T-cell (primary cell): ENCODE measurements around the gene DDX10. TPM values are rescaled to one million over a fixed set of nuclear protein-coding genes. Genes with fewer than 3 reads are reported as not detected.
"Not testable (repeated sequence)": the region's sequence is repeated elsewhere in the genome, so short reads cannot be mapped to it uniquely, and the experiment has no call there.

ENCODE experiments used
- ATAC-seq, 4 experiments: fragments of 200-7000 bp in 3 of 4; fragments of 150-1000 bp in 1 of 4; cut with Tn5 transposase; replicated peaks in 1 of 4; 1 replicate in 3 of 4; 2 replicates in 1 of 4; pipeline ENCODE4 v1.10.0; 2021; ENCODE audit warnings: moderate library complexity in 3 of 4, mild to moderate bottlenecking in 2 of 4, moderate number of reproducible peaks in 1 of 4
- CTCF ChIA-PET, 2 donors: fragments of 300-600 bp; sonication (Branson Sonifier 250); formaldehyde crosslinking; loops; one replicate each; lab custom pipeline; 2022; ENCODE audit warnings: antibody characterized with exemption in 2 of 2; lab: Charles Lee
- POLR2A ChIA-PET, 2 donors: fragments of 300-600 bp; sonication (Branson Sonifier 250); formaldehyde crosslinking; loops; one replicate each; lab custom pipeline; 2022; ENCODE audit warnings: antibody characterized with exemption in 2 of 2; lab: Charles Lee
- DNase-seq, 35 experiments: peaks; one replicate each; pipeline versions ENCODE4 v3.0.0 to v3.0.0-alpha.2; 2013 to 2023
- H3K27ac ChIP-seq: one replicate; pipeline ENCODE4 v1.5.1; 2013; ENCODE audit warnings: low read length
- H3K27me3 ChIP-seq, 2 experiments: replicated peaks in 1 of 2; 1 replicate in 1 of 2; 2 replicates in 1 of 2; pipeline versions ENCODE4 v1.6.1 to v1.7.0; 2013; ENCODE audit warnings: low read length in 1 of 2, mixed read lengths in 1 of 2; ENCODE audit not compliant: control insufficient read depth in 2 of 2, insufficient read depth in 2 of 2; ENCODE audit errors: extremely low read depth in 1 of 2
- H3K36me3 ChIP-seq, 2 donors: 1 replicate in 1 of 2; 2 replicates in 1 of 2; pipeline versions ENCODE4 v1.6.1 to v1.7.0; 2013; ENCODE audit warnings: low read length in 1 of 2; ENCODE audit not compliant: control insufficient read depth in 2 of 2, insufficient read depth in 1 of 2; ENCODE audit errors: extremely low read depth in 1 of 2
- H3K4me1 ChIP-seq, 2 experiments: 1 replicate in 1 of 2; 2 replicates in 1 of 2; pipeline versions ENCODE4 v1.6.1 to v1.7.0; 2013; ENCODE audit warnings: low read length in 2 of 2, mixed read lengths in 1 of 2; ENCODE audit not compliant: insufficient read depth in 2 of 2, control insufficient read depth in 1 of 2; ENCODE audit errors: extremely low read depth in 1 of 2
- H3K4me3 ChIP-seq, 2 donors: 1 replicate in 1 of 2; 2 replicates in 1 of 2; pipeline versions ENCODE4 v1.5.1 to v1.7.0; 2013; ENCODE audit warnings: mild to moderate bottlenecking in 2 of 2, low read length in 1 of 2, moderate library complexity in 1 of 2; ENCODE audit not compliant: control insufficient read depth in 1 of 2; ENCODE audit errors: extremely low read depth in 1 of 2
- H3K9me3 ChIP-seq: 2 replicates; pipeline ENCODE4 v1.7.0; 2013
- H3K27ac Mint-ChIP-seq, 2 donors: one replicate each; pipeline ENCODE4 v1.8.0; 2020 to 2021; ENCODE audit warnings: mild to moderate bottlenecking in 2 of 2, mixed read lengths in 2 of 2
- H3K27me3 Mint-ChIP-seq, 2 donors: one replicate each; pipeline ENCODE4 v1.8.0; 2021 to 2022; ENCODE audit warnings: mixed read lengths in 2 of 2
- H3K36me3 Mint-ChIP-seq: one replicate; pipeline ENCODE4 v1.8.0; 2021; ENCODE audit warnings: mixed read lengths
- H3K4me1 Mint-ChIP-seq, 3 donors: one replicate each; pipeline ENCODE4 v1.8.0; 2020 to 2022; ENCODE audit warnings: mixed read lengths in 3 of 3, mild to moderate bottlenecking in 1 of 3
- H3K4me3 Mint-ChIP-seq, 3 donors: one replicate each; pipeline ENCODE4 v1.8.0; 2020 to 2022; ENCODE audit warnings: mild to moderate bottlenecking in 3 of 3, mixed read lengths in 3 of 3, moderate library complexity in 3 of 3
- H3K9me3 Mint-ChIP-seq, 3 donors: one replicate each; pipeline ENCODE4 v1.8.0; 2020 to 2022; ENCODE audit warnings: mixed read lengths in 3 of 3
- WGBS: methylation state at CpG from one replicate; pipeline ENCODE4 v1.1.5; 2013; ENCODE audit warnings: missing lambda C conversion rate; ENCODE audit not compliant: insufficient coverage; 5-methylcytosine and 5-hydroxymethylcytosine counted together
- total RNA-seq, 35 experiments: library from RNA in 6 of 35; stranded (reverse) in 6 of 35; fragments of 120-200 nt in 1 of 35; gene quantifications; one replicate each; pipeline versions ENCODE4 v1.2.1 to v1.2.4 and lab custom pipeline; 2013 to 2026

The DDX10 gene
- total RNA-seq, 5 donors from 2014 or later (not counting 1 experiment from before 2014, with no cell fraction given), result 23.5 to 30.0 (median 27.0) TPM

DNA sequence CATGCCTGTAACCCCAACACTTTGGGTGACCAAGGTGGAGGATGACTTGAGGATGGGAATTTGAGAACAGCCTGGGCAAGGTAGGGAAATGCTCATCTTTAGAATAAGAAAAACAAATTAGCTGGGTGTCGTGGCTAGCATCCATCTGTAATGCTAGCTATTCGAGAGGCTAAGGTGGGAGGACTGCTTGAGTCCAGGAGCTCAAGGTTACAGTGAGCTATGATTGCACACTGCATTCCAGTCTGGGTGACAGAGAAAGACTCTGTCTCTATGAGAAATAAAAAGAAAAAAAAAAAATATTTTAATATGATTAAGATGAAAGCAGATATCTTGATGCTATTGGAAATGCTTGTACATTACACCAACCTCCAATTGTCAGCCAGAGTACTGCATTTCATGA lies 28.6 kb upstream of the DDX10 start:
- Mint-ChIP-seq H3K27ac (no peak overlapping the region), H3K36me3 (no peaks in the 10 kb centered on the region), H3K9me3 (no peaks in the 10 kb centered on the region), H3K4me1 (peaks cover 0 to 4% (median 2%) of the 10 kb centered on the region in 3 donors), H3K27me3 (peaks cover 17 to 24% of the 10 kb centered on the region in 2 donors), H3K4me3 (no peak overlapping the region)
- WGBS, result 92% methylated on average over 2 of the region's 2 CpGs
- no peaks in the 10 kb centered on the region for H3K9me3 ChIP-seq
- no peak for DNase-seq
- ChIA-PET POLR2A (no interaction called here), CTCF (interaction anchor here in 1 of 2 donors (0.7 kb wide), 1 partner anchor 9 kb away, joined by 3 read pairs; no protein-coding TSS in a partner anchor)
- H3K27me3 ChIP-seq, result peaks cover 0 to 9% of the 10 kb centered on the region in 2 experiments
- no peak overlapping the region for H3K4me3 ChIP-seq
- H3K36me3 ChIP-seq, result no peaks in the 10 kb centered on the region
- no peak overlapping the region for H3K27ac ChIP-seq
- no peak for ATAC-seq
- no peaks in the 10 kb centered on the region for H3K4me1 ChIP-seq

DNA sequence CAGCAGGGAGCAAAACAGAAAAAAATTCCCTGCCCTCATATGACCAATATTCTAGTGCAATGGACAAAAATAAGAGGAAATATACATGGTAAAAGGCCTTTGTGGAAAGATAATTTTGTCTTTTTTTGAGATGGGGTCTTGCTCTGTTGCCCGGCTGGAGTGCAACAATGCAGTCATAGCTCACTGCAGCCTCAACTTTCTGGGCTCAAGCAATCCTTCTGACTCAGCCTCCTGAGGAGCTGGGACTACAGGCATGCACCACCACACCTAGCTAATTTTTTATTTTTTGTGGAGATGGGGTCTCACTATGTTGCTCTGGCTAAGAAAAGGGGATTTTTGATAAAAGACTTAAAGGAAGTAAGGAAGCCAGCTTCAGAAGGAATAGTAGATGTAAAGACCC lies 25.7 kb upstream of the DDX10 start:
- Histone ChIP-seq H3K27me3 (peaks cover 0 to 2% of the 10 kb centered on the region in 2 experiments), H3K4me1 (no peaks in the 10 kb centered on the region), H3K36me3 (no peaks in the 10 kb centered on the region), H3K27ac (no peak overlapping the region), H3K4me3 (no peak overlapping the region), H3K9me3 (no peaks in the 10 kb centered on the region)
- H3K9me3 Mint-ChIP-seq, result no peaks in the 10 kb centered on the region
- ChIA-PET CTCF (no interaction called here), POLR2A (interaction anchor here in 1 of 2 donors (0.5 kb wide), 1 partner anchor 11 kb away, joined by 3 read pairs; no protein-coding TSS in a partner anchor)
- H3K4me3 Mint-ChIP-seq, result no peak overlapping the region
- H3K27me3 Mint-ChIP-seq, result peaks cover 17 to 18% of the 10 kb centered on the region in 2 donors
- no peaks in the 10 kb centered on the region for H3K36me3 Mint-ChIP-seq
- DNase-seq (no peak), ATAC-seq (no peak)
- H3K27ac Mint-ChIP-seq, result no peak overlapping the region
- peaks cover 0 to 4% (median 2%) of the 10 kb centered on the region in 3 donors for H3K4me1 Mint-ChIP-seq
- no CpG with 5 or more reads among the region's 1 CpG for WGBS

DNA sequence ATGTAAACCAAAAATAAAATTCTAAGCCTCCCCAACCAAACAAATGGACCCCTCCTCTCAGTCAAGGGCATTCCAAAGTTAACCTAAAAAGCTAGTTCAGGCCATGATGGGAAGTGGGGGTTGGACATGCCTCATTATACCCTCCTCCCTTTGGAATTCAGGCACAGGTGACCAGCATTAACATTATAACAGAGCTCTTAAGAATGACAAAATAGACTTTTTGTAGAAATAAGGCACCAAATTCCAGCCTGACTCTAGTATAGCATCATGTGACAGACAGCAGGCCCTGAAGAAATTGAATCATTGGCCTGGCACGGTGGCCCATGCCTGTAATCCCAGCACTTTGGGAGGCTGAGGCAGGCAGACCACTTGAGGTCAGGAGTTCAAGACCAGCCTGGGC lies 23.1 kb upstream of the DDX10 start:
- H3K36me3 ChIP-seq, H3K4me3 Mint-ChIP-seq, H3K4me3 ChIP-seq, H3K27me3 Mint-ChIP-seq, H3K27ac ChIP-seq, DNase-seq, H3K9me3 Mint-ChIP-seq, H3K27ac Mint-ChIP-seq, POLR2A ChIA-PET, H3K36me3 Mint-ChIP-seq, H3K4me1 Mint-ChIP-seq, H3K9me3 ChIP-seq, H3K27me3 ChIP-seq, H3K4me1 ChIP-seq, ATAC-seq: not testable (repeated sequence)
- CTCF ChIA-PET, result interaction anchor here in 1 of 2 donors (0.5 to 0.7 kb wide), 2 partner anchors 97 to 262 kb away, joined by 3 to 4 read pairs; no protein-coding TSS in a partner anchor
- WGBS, result 100% methylated on average over 1 of the region's 1 CpG

DNA sequence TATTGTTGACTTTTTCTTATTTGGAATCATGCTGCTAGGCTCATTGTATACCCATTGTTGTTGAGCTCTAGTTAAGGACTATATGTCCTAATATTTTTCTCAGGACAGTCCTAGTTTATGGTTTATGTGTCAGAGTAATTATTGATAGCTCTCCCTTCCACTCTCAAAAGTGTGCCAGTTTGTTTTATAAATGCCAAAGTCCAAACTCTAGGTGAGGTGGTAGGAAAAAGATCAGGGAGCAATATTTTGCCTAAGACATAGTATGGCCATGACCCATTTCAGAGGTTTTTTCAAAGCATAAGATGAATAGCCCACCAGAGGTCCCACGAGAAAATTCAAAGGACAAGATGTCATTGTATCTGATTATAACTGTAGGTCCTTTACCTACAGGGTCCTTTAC lies 20.9 kb upstream of the DDX10 start:
- Mint-ChIP-seq H3K27ac (no peak overlapping the region), H3K36me3 (no peaks in the 10 kb centered on the region), H3K4me3 (no peak overlapping the region), H3K4me1 (peaks cover 0 to 4% (median 2%) of the 10 kb centered on the region in 3 donors), H3K9me3 (no peaks in the 10 kb centered on the region), H3K27me3 (no peaks in the 10 kb centered on the region)
- no peak overlapping the region for H3K4me3 ChIP-seq
- ChIA-PET POLR2A (interaction anchor here in 1 of 2 donors (0.6 to 0.7 kb wide), 2 partner anchors 40 to 138 kb away, joined by 3 to 9 read pairs; no protein-coding TSS in a partner anchor), CTCF (interaction anchor here in 1 of 2 donors (0.6 kb wide), 1 partner anchor 635 kb away, joined by 3 read pairs; the partner anchor contains the start of gene CUL5)
- H3K36me3 ChIP-seq, result no peaks in the 10 kb centered on the region
- DNase-seq (no peak), ATAC-seq (no peak)
- H3K27me3 ChIP-seq, result peaks cover 0 to 4% of the 10 kb centered on the region in 2 experiments
- no peak overlapping the region for H3K27ac ChIP-seq
- no peaks in the 10 kb centered on the region for H3K4me1 ChIP-seq
- WGBS, result no CpG with 5 or more reads among the region's 1 CpG
- H3K9me3 ChIP-seq, result no peaks in the 10 kb centered on the region

DNA sequence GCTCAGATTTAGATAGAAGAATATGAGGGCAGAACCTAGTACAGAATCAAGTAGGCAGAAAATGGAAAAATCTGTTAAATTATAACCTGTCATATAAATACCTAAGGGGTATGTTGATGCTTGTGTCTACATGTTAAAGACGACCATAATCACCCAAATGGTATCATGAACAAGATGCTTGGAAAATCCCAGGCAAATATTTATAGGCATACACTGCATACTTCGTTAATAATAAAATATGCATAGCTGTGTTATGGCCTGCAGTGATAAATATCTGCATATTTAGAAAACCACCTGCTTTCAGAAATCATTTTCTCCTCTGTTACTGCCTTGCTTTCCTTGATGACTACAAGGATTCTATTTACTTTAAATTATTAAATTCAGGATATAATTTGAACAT lies 18.9 kb upstream of the DDX10 start:
- no CpG with 5 or more reads among the region's 2 CpGs for WGBS
- ChIA-PET CTCF (interaction anchor here in 1 of 2 donors (0.7 to 1.1 kb wide), 2 partner anchors 228 to 637 kb away, joined by 3 to 6 read pairs; partner anchors contain the start of gene CUL5), POLR2A (interaction anchor here in 1 of 2 donors (0.6 kb wide), 1 partner anchor 345 kb away, joined by 9 read pairs; no protein-coding TSS in a partner anchor)
- no peak overlapping the region for H3K4me3 Mint-ChIP-seq
- peaks cover 0 to 4% of the 10 kb centered on the region in 2 experiments for H3K27me3 ChIP-seq
- H3K4me1 Mint-ChIP-seq, result no peaks in the 10 kb centered on the region
- H3K27ac Mint-ChIP-seq, result no peak overlapping the region
- no peak overlapping the region for H3K4me3 ChIP-seq
- H3K4me1 ChIP-seq, result no peaks in the 10 kb centered on the region
- no peaks in the 10 kb centered on the region for H3K36me3 Mint-ChIP-seq
- no peak overlapping the region for H3K27ac ChIP-seq
- H3K36me3 ChIP-seq, result no peaks in the 10 kb centered on the region
- no peaks in the 10 kb centered on the region for H3K27me3 Mint-ChIP-seq
- no peaks in the 10 kb centered on the region for H3K9me3 Mint-ChIP-seq
- DNase-seq (no peak), ATAC-seq (no peak)
- H3K9me3 ChIP-seq, result no peaks in the 10 kb centered on the region

DNA sequence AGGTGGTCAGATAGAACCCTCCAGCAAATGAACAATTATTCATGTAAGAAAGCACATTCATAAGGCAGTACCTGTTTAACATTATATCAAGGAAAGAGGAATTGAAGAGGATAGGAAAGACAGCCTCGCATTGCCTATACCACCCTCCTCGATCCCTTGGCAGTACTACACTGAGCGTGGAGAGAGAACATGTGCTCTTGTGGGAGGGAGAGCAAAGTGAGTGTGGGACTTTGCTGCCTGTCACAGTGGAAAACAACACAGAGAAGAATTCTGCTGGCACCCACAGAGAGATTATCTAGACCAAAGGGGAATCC lies 17.5 kb upstream of the DDX10 start:
- Mint-ChIP-seq H3K4me3 (no peak overlapping the region), H3K4me1 (no peaks in the 10 kb centered on the region), H3K36me3 (no peaks in the 10 kb centered on the region), H3K9me3 (no peaks in the 10 kb centered on the region), H3K27ac (no peak overlapping the region), H3K27me3 (no peaks in the 10 kb centered on the region)
- no peak overlapping the region for H3K27ac ChIP-seq
- H3K27me3 ChIP-seq, result peaks cover 0 to 4% of the 10 kb centered on the region in 2 experiments
- ATAC-seq (no peak), DNase-seq (no peak)
- H3K4me1 ChIP-seq, result no peaks in the 10 kb centered on the region
- H3K4me3 ChIP-seq, result no peak overlapping the region
- H3K9me3 ChIP-seq, result no peaks in the 10 kb centered on the region
- WGBS, result no CpG with 5 or more reads among the region's 3 CpGs
- no peaks in the 10 kb centered on the region for H3K36me3 ChIP-seq
- POLR2A ChIA-PET, result no interaction called here
- CTCF ChIA-PET, result interaction anchor here in 1 of 2 donors (1.5 kb wide), 1 partner anchor 530 kb away, joined by 3 read pairs; no protein-coding TSS in a partner anchor
